ENCODE data around the gene CYS1.

CYS1 gene

DNA sequence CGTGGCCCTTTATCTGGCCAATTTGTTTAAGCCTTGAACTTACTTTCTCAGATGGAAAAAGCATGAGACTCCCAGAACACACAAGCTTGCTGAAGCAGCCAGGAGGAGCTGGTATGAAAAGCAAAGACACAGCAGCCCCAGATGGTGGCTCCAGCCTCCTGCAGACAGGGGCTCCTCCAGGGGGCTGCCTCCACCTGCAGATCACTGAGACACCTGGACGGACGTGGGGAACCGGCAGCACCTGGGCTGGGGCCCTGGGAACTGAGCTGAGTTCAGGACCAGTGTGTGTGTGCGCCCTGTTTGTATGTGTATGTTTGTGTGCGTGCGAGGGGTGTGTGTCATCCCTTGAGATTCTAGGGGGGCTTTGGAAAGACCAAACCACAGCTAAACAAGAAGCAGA, 8.6 kb downstream of the CYS1 start:
- DNase-seq (ENCODE audit: low read depth) = no peak

DNA sequence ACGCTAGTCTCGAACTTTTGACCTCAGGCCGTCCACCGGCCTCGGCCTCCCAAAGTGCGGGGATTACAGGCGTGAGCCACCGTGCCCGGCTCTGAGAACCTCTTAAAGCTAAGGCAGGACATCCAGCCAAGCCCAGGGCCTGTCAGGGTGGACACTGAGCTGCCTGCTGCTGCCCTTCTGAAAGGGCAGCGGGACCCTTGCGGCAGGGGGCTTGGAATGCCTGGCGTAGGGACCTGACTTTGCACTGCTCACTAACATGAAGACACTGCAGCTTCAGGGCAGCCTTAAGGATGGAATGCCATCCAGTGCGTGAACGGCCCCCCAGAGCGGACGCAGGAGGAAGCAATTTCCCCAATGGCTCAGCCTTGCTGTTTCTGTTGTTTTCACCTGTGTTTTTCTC, 9.0 kb downstream of the CYS1 start:
- no peak for DNase-seq (ENCODE audit: low read depth)

DNA sequence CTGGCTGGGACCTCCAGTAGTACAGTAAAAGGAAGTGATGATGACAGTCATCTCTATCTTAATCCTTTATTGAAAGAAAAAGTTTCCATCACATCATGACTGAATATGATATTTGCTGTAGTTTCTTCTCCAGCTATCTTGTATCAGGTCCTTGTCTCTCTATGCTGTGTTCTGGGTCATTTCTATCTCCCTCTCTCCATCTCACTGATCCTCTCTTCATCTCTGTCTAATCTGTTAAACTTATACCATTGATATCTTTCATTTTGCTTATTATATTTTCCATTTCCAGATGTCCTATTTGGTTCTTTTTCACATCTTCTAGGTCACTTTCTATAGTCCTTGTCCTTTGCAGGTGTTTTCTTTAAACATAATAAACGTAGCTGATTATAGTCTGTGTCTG, 12.3 kb downstream of the CYS1 start:
- DNase-seq (ENCODE audit: low read depth) = no peak

DNA sequence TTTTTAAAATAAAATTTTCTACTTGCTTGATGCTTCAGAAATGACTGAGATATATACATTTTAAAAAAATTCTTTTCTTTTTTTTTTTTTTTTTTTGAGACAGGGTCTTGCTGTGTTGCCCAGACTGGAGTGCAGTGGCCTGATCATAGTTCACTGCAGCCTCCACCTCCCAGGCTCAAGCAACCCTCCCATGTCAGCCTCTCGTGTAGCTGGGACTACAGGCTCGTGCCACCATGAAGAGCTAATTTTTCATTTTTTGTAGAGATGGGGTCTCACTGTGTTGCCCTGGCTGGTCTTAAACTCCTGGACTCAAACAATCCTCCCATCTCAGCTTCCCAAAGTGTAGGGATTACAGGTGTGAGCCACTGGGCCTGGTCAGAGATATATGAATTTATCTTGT, 12.9 kb downstream of the CYS1 start:
- DNase-seq (ENCODE audit: low read depth) = no peak

DNA sequence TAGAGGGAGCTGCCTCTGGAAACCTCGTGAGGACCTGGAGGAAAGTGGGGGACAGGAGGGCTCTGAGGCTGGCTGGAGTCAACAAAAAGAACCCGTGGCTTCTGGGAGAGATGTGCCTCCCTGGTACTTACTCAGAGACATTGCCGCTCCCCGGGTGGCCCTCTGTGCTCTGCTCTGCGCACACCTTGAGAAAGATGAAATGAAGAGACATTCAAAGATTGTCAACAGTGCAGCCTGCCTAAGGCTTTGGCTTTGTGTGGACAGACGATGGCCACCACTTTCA, 14.5 kb downstream of the CYS1 start:
- DNase-seq (ENCODE audit: low read depth) = no peak

DNA sequence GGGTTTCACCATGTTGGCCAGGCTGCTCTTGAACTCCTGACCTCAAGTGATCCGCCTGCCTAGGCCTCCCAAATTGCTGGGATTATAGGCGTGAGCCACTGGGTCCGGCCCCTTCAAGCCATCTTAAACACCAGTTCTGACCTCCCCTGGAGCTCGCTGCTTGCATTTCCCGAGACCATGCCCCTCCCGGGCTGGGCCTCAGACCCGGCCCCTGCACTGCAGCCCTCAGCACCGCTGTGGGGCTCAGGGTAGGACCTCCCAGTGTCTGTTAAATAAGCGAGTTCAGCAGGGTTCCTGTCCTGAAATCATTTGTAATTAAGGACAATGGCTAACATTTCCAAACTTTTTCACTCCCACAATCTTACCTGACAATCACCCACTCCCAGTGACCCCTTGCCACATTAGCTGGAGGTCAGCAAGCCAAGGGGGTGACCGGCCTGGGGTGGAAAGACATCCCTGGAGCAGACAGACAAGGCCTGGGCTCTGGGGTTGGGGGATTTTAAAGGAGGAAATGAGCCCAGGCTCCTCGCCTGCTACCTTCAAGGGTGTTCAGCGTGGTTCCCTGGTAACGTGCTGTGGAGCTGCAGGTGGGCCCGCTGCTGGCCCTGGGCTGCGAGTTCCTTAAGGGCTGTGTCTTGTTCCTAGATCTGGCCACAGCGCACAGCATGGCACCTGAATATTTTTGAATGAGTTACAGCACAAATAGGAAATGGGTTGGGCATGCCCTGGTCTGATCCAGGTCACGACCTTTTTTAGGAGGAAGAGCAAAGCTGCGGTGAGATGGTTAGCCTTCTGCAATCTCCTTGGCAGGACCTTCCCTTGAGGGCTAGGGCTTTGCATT, 15.1 kb downstream of the CYS1 start:
- no peak for DNase-seq (ENCODE audit: low read depth)

DNA sequence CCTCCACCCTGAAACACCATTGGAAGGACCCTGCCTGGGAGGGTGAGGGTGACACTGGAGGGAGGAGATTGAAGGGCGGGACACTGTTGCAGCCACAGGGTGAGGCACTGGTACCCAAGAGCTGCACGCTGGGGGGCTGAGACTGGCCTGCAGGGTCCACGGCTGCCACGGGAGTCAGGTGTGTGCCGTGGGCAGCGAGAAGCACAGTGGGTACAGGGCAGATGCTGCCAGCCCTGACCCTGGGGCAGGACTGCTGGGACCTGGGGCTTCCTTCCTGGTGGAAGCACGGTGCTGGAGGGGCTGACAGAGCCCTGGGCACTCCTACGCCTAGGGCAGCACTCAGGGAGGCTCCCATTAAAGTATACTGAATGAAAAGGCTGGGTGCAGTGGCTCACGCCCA, 16.6 kb downstream of the CYS1 start:
- DNase-seq (ENCODE audit: low read depth) = no peak

DNA sequence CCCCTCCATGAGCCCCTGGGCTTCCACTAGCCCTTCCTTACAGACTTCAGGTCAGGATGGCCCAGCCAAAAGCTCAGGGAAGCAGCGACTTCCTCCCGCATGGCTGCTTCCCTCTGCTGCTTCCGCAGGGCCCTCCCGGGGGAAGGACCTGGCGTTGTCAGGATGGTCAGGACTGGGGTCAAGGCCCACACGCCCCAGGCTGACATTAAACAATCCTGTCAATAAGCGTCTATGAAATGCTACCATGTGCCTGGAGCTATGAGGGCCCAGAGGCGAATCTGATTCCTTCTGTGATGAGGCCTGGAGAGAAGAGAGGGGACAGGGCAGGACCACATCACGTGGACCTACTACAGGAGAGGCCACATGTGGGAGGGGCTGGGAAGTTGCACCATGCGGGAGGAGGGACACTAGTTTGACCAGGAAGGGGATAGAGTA, 17.3 kb downstream of the CYS1 start:
- no peak for DNase-seq (ENCODE audit: low read depth)

DNA sequence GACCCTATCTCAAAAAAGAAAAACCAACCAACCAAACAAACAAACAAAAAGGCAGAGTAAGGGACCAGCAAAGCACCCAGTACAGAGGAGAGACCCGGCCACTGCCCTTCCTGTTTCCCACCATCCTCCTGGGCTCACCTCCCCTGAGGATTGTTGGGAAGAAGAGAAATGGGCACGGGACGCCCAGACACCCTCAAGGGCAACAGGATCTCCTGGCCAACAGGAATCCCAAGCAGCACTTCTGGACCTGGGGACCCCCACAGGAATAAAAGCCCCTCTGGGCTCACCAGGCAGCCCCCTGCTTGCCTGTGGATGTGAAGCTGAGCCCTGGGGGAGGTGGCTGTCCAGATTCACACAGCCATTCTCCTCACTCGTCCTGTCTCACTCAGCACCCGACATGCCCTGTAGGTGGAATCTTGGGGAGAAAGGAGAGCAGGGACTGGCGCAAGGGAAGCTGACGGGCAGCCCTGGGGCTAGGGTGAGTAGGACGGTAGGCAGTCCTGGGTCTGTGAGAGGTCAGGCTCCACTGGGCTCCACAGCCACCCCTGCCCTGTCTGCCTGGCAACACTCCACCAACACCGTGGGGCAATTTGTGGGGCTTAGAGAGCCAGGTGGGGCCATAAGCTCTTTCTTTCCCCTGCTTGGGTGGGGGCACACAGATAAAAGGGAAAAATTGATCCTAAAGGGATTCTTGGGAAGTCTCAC, 18.8 kb downstream of the CYS1 start:
- no peak for DNase-seq (ENCODE audit: low read depth)

DNA sequence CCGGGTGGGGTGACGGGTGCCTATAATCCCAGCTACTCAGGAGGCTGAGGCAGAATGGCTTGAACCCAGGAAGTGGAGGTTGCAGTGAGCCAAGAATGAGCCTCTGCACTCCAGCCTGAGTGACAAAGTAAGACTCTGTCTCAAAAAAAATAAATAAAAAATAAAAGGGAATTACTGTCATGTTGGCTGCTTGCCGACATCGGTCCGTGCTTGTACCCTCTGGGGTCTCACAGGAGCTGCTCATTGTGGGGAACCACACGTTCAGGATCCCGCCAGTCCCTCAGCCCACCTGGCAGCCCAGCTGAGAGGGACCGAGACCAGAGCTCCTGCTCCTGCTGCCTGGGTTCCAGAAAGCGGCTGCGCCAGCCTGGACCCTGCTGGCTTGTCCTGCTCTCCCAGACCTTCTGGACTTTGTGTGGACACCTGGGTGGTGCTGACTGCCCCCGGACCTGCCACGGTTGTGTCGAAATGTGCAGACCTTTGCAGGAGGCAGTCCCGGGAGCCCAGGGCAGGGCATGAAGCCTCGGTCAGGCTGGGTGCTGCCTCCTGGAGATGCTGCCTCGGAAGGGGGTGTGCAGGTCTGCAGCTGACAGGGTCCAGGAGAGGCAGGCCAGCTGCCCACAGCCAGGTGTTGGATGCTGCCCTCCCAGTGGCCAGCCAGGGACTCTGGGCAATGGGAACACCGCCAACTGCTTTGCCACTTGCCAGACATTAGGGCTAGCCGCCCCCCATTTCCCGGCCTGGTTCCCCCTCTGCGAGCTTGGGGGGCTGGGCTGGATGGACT, 20.5 kb downstream of the CYS1 start:
- no peak for DNase-seq (ENCODE audit: low read depth)

DNA sequence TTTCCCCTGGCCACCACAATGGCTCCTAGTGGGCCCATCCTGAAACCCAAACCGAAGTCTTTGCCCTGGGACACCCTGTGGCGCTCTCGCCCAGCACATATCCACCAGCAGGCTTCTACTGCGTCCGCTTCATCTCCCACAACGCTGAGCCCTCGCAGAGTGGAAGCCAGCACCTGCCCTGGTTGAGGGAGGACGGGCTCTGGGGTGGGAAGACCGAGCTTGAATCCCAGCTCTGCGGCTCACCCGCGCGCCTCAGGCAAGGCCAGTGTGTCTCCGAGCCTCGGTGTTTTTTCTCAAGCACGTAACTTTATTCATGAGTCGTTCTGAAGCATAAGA, 21.2 kb downstream of the CYS1 start:
- DNase-seq (ENCODE audit: low read depth) = no peak

DNA sequence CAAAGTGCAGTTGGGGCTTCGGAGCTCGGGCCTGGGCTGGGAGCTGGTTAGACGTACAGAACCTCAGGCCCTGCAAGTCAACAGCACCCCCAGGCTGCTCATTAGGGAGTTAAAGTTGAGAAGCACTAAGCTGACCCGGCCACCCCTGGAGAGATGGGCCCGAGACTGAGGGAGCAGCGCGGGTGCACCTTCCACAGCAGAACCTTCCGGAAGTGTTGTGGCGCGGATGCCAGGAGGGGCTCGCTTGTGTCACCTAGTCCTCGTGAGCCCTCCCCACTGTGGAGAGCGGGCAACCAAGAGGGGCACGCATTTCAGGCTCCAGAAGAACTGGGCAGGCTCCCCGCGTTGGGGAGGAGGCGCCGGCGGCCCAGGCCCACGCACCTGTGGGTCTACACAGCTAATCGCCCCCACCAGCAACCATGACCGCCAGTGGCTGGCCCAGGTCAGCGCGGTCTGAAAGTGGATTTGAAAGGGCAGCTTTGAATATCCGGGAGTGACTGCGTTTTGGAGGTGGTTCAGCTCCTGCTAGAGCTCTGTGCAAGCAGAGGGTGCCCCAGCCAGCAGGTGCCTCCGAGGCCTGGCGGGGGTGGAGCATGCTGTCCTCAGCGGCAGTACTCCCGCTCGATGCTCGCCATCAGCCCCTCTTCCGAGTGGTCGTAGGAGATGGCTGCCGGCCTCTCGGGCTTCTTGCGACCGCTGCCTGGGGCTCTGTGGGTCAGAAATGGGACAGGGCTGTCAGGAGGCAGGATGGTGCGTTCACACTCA, 21.8 kb downstream of the CYS1 start:
- DNase-seq (ENCODE audit: low read depth) = no peak

DNA sequence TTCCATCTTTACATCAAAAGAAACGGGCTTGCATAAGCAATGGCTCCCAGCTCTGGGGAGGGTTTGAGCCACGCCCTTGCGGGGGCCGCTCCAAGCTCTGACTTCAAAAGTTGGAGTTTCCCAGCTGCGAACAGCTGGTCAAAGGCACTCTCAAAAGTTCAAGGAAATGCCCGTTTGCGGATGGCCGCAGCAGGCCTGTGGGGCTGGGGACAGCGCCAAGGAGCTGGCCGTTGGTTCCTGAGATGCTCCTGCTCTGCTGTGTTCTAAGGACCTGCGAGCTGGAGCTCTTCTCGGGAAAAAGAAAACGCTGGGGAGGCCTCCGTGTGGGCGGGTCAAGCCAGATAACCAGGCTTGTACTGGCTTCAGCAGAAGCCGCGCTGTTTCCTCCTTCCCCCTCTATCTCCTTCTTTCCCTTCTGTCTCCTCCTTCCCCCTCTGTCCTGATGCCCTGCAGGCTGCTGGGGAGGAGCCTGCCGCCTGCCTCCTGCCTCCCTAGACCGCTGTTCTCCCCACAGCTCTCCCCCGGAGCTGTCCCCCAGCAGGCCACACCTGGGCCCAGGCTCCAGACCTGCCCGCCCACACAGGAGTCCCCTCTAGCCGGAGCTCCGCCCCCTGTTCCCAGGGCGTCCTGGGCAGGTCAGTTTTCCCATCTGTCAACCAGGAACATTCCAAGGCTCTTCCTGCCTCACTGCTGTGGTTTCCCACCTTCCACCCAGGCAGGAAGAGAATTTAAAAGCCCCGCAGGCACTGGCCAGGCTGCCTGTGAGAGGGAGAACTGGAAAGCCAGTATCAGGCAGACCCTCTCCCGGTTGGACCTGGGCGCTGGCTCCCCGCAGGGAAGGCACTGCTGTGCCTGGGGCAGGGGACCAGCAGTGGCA, 22.7 kb downstream of the CYS1 start:
- DNase-seq (ENCODE audit: low read depth) = no peak

DNA sequence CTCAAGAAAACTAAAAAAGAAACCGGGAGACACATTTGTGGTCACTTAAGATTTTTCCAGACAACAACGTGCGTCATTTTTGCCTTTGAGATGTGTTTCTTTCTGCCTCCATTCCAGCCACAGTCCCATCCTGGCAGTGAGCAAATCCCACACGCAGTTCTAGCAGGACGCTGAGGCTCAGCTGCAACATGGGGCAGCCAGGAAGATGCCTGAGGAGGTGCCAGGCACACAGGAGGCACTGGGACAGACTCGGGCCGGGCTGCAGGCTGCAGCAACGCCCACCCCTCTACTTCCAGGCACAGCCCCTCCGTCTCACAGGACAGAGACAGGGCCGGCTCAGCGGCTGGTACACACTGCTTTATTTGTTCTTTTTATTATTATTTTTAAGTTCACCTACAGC, 23.8 kb downstream of the CYS1 start:
- DNase-seq (ENCODE audit: low read depth) = no peak

DNA sequence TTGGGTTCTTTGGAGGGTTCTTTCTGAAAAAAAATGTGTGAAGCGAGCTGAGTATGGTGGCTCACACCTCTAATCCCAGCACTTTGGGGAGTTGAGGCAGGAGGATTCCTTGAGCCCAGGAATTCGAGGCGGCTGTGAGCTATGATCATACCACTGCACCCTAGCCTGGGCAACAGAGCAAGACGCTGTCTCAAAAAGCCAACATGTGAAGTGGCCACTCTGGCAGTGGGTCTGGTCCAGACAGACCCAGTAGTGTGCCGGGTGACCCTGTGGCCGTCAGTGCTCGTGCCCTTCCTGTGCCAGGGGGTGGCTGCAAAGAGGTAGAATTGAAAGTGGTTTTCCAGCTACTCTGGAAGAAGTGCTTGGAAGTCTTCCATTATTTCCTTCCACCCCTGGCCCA, 25.2 kb downstream of the CYS1 start:
- no peak for DNase-seq (ENCODE audit: low read depth)

DNA sequence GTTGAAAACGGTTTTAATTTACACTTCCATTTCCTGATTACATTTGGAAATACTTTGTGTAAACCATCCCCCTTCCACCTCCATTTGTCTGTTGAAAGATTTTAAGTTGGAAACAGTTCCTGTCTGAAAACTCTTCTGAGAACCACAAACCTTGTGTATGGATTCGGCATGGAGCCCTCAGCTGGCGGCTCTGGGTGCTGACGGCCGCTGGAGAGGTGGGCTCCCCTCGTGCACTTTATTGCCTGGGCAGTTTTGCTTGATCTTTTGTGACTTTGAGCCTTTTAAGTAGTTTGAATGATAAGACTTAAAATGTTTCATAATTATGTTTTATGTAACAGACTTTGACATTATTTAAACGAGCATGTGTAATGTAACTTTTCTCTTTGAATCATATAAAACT, 25.8 kb downstream of the CYS1 start:
- DNase-seq (ENCODE audit: low read depth) = no peak

DNA sequence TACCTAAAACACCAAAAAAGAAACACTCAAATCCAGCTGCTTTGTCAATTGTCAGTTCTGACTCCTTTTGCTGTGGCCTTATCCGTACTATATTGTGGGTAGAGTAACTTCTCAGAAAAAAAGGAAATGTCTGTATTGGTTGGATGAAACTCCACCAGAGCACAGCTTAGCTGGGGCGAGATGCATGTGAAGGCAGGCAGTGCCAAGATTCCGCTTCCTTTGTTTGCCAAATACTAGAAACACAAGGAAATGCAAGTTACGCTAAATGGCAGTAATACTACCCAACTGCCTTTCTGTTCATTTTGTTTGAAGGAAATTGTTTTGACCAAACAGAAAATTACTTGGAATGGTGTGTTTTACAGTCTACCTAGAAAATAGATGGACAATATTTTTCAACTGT, 26.9 kb downstream of the CYS1 start:
- no peak for DNase-seq (ENCODE audit: low read depth)

DNA sequence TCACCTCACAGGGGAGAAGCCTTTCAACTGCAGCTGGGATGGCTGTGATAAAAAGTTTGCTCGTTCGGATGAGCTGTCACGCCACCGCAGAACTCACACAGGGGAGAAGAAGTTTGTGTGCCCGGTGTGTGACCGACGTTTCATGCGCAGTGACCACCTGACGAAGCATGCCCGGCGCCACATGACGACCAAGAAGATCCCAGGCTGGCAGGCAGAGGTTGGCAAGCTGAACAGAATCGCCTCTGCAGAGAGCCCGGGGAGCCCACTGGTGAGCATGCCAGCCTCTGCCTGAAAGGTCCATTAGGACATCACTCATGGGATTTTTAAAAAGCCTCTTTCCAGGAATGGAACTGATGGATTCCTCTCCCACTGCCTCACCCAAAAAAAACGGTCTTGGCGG, 28.0 kb downstream of the CYS1 start:
- DNase-seq (ENCODE audit: low read depth) = no peak

DNA sequence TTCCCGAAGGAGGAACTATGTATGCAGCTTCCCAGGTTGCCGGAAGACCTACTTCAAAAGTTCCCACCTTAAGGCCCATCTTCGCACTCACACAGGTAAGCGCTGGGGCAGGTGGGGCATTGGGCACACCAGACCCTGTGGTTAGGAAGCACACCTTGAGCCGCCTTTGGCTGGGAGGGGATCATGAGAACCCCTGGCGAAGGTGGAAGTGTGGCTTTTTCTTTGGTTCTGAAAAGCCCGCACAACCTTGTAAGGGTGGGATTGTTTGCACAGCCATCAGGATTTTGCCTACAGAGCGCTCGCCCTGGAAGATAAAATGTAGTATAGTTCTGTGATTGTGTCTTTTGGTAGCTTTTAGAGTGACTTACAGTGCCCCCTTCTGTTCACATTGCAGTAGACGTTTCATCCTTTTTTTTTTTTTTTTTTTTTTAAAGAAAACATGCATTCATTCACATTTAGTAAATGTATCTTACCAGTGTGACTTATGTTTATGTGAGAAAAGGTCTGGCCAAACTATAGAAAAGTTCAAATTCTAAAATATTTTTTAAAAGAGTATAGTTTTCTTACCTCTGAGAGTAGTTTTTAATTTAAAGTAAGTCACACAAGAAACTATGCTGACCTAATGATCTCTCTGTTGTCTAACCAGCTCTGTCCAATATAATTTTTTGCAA, 31.6 kb downstream of the CYS1 start:
- no peak for DNase-seq (ENCODE audit: low read depth)

DNA sequence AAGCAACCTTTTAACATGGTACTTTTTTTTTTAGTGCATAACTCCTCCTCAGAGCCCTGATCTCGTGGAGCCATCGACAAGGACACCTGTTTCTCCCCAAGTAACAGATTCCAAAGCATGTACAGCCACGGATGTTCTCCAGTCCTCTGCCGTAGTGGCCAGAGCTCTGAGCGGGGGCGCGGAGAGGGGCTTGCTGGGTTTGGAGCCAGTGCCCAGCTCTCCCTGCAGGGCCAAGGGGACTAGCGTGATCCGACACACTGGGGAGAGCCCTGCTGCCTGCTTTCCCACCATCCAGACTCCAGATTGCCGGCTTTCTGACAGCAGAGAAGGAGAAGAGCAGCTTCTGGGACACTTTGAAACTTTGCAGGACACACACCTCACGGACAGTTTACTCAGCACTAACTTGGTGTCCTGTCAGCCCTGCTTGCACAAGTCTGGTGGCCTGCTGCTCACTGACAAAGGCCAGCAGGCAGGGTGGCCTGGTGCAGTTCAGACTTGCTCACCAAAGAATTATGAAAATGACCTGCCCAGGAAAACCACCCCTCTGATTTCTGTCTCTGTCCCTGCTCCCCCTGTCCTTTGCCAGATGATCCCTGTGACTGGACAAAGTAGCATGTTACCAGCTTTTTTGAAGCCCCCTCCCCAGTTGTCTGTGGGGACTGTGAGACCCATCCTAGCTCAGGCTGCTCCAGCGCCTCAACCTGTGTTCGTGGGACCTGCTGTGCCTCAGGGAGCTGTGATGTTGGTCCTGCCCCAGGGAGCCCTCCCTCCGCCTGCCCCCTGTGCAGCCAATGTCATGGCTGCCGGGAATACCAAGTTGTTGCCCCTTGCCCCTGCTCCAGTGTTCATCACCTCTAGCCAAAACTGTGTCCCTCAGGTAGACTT, 32.4 kb downstream of the CYS1 start:
- DNase-seq (ENCODE audit: low read depth) = no peak
